Measurements from ENCODE around the gene ABCB8.

ABCB8 gene

GRCh38 chr7:151028131-151028947, at the start of gene ABCB8:
ABCB8 (plus strand) TSS chr7:151028450; CDS start chr7:151028516, 66 bp downstream.
- peak; percentile 96 to 98 for DNase-seq

DNA sequence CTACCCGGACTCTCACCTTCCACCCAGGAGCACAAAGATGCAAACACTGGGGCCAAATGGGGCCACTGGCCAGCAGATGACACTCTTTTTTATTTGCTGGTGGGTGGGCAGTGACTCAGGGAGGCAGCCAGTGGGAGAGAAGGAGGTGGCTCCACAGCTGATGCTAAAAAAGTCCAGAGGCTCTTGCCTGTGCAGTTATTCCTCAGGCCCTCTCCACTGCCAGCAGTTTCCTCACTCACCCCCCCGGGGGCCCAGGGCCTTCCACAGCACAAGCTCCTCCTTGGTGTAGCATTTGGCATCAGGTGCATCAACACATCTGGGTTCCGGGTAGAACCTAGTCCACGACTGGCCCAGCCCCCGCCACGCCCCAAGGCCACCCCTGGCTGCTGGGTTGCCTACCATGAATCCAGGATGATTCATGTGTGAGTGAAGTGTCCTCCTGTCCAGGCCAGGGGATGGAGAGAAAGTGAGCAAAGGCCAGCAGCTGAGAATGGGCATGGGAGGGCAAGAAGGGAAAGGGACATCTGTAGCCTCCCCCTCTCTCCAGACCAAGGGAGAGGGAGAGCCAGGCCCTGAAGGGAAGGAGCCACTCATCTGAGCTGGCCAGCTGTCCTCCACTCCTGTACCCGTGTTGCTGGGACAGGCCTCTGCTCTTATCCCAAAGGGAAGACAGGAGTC, 48.4 kb upstream of the ABCB8 start:
- no peak for DNase-seq

DNA sequence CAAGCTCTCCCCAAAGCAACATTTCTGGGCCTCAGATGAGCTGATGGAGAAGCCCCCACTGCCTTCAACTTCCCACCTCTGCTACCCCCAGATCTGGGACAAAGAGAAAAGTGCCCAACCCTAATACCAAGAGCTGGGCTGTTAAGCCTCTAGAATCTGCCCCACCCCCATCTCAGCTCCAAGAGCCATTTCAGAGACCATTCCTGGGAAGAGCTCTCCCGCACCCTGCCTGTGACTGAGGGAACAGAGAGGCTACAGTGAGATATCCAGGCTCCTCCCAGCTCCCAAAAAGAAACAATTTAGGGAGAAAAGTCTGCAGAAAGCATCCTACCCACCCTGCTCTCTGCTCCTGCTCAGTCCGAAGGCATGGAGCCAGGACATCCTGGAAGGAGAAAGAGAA, 47.6 kb upstream of the ABCB8 start:
- DNase-seq = no peak

- DNase-seq = no peak
Measured at GRCh38 chr7:150981644-150982043, 46.6 kb upstream of the ABCB8 start.

- DNase-seq = no peak
Measured at GRCh38 chr7:150982351-150982750, 45.9 kb upstream of the ABCB8 start.

DNA sequence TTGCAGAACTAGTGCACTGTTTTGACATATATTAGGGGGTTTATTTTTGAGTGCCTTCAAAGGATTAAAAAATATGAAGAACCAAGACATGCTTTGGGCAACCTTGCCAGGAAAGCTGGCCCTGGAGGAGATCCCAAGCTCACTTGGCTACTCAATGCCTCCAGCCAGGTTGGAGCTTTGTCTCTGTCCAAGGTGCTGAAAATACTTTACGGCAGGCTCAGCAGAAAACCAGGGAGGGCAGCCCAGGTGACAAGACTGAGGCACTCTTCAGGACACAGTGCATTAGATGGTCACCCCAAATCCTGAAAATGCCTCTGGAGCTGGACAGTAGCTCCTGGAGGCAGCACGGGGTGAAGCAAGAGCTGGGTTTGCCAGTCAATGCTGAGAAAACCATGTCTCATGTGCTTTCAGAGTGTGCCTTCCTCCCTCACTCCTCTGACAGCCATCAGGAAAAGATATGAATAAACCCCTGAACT, 44.3 kb upstream of the ABCB8 start:
- DNase-seq = peak in 1 of 2 donors; percentile 47

DNA sequence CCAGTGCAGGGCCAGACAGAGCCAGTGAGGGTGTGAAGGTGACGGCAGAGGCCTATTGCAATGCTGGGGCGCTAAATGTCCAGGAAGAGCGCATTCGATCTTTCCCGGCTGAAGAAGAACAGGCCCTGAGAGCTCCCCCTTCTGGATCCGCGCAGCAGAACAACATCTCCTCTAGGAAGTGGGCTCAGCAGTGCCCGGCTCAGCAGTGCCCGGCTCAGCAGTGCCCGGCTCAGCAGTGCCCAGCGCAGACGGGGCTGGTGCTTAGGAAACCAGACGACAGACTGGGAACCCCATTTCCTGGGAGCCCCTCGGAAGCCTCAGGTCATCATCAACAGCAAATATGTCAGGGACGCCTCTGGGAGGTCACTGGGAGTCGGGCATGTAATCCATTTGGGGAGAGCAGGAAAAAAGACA, 42.1 kb upstream of the ABCB8 start:
- DNase-seq = peak; percentile 68 to 73

DNA sequence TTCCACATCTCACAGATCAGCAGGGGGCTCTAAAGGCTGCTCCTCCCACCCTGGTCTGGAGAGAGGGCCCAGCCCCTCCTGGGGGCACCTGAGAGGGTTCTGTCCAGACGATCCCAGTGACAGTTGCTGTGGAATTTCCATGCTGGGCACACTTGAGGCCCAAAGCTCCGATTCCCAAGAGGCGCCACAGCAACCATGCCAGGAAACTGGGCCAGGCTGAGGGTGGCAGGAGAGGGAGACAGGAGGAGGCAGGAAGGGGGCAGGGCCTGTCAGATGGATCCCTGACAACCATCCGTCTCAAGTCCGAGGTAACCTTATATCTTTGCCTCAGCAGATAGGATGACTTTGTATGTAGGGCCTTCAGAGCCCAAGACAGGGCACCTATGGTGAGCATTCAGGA, 41.7 kb upstream of the ABCB8 start:
- no peak for DNase-seq

- peak; percentile 77 to 79 for DNase-seq
Measured at GRCh38 chr7:150988230-150989226, 39.7 kb upstream of the ABCB8 start.

DNA sequence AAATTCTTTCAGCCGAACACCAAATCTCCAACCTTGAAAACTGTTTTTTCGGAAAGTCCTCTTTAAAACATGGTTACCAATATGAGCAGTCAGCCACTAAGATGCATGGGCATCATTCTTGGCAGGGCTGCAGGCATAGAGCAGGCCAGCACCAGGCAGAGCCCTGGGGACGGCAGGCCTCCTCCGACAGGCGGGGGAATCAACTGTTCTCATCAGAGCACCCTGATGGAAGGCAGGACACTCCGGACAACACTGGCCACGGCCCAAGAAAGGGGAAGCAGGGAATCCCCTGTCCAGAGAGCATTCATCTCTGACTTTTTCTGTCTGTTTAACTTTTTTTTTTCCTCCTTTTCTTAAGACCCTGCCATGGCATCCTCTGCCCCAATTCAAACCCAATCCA, 38.8 kb upstream of the ABCB8 start:
- DNase-seq = no peak

DNA sequence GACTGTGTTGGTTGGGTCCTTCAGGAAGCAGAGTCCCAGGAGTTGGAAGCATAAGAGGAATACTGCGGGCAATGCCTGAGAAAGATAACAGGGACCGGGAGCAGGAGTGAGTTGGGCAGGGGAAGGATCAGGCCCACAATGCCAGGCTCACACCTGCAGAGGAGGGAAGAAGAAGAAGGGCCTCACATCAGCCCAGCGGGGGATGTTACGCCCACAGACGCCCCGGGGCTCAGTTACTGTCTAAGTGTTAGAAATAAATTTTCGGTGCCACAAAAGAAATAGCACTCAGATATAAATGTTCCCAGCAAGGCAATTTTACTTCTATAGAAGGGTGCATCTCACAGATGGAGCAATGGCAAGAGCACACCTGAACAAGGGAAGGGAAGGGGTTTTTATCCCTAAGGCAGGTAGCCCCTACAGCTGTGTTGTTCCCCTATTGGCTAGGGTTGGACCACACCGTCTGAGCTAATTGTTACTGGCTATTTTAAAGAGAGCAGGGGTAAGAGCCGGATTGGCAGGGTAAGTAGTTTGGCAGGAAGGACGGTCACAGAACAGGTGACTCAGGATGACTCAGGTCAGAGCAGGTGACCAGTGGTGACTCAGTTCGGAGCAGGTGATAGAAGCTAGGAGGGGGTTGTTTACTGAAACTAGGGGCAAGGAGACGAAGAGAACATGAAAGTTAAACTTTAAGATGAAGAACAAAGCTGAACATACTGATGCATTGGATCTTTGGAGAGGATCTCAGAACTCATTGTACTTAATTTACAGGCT, 37.6 kb upstream of the ABCB8 start, which contains the start of gene NOS3:
Gene NOS3, plus strand, starts transcription at position 602 of the 771 bp plus-strand sequence. CDS start 2,787 bp downstream, outside the sequence.
- DNase-seq = no peak

GRCh38 chr7:150992051-150992640, 36.1 kb upstream of the ABCB8 start:
- DNase-seq = no peak

DNA sequence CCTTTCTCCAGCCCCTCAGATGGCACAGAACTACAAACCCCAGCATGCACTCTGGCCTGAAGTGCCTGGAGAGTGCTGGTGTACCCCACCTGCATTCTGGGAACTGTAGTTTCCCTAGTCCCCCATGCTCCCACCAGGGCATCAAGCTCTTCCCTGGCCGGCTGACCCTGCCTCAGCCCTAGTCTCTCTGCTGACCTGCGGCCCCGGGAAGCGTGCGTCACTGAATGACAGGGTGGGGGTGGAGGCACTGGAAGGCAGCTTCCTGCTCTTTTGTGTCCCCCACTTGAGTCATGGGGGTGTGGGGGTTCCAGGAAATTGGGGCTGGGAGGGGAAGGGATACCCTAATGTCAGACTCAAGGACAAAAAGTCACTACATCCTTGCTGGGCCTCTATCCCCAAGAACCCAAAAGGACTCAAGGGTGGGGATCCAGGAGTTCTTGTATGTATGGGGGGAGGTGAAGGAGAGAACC, 35.4 kb upstream of the ABCB8 start:
- no peak for DNase-seq

DNA sequence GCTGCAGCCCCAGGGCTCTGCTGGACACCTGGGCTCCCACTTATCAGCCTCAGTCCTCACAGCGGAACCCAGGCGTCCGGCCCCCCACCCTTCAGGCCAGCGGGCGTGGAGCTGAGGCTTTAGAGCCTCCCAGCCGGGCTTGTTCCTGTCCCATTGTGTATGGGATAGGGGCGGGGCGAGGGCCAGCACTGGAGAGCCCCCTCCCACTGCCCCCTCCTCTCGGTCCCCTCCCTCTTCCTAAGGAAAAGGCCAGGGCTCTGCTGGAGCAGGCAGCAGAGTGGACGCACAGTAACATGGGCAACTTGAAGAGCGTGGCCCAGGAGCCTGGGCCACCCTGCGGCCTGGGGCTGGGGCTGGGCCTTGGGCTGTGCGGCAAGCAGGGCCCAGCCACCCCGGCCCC, 34.7 kb upstream of the ABCB8 start:
- no peak for DNase-seq

DNA sequence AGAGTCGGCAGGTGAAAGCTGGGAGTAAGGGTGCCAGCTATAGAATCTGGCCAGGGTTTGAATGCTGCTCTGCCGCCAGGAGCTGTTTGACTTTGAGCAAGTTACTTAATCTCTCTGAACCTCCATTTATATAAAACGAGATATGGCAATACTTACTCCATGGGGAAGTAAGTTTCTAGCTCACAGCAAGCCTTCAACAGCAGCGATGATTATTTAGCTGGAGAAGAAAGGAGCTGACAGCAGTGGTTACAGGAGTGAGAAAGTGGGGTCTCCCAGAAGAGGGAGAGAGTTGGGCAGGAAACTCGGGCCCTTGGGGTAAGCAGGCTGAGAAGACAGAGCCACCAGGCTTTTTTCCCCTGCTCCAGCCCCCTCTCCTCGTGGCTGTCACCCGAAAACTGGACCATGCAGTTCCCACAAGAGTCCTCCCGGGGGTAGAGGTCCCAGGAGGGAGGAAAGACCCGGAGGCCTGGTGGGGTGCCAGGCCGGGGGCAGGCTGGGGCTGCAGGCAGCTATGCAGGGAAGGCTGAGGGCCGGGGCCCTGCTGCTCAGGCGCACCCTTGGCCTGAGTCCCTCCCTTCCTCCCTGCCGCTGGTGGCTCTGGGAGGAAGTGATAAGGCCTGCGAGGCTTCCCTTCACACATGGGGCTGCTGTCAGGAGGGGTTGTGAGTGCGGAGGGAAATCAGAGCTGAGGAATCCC, 34.0 kb upstream of the ABCB8 start:
- no peak for DNase-seq

- DNase-seq = no peak
Measured at GRCh38 chr7:150994838-150995510, 33.3 kb upstream of the ABCB8 start.

GRCh38 chr7:150996376-150997074, 31.7 kb upstream of the ABCB8 start:
- no peak for DNase-seq

- DNase-seq = no peak
Measured at GRCh38 chr7:150997075-150997511, 31.2 kb upstream of the ABCB8 start.

DNA sequence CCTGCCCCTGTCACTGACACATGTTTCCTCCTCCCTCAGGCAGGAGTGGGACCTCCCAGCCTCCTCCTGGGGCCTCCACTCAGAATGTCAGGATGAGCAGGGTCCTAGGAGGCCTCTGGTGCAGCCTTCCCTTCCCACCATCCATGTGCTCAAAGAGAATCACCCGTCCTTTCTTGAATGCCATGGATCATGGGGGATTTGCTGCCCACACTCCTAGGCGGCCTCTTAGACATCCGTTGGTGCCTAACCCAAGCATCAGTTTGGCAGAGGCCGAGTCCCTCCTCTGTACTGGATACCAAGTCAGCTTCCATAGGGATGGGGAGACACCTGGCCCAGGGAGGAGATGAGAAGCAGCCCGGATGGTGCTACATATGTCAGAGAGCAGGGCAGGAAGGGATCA, 30.4 kb upstream of the ABCB8 start:
- no peak for DNase-seq

Measured in stimulated activated CD4-positive, alpha-beta T cell treated with anti-CD3 and anti-CD28 coated beads, Interleukin-2, amount 100 ng/mL, for 24 hours (primary cell).